Measurements from ENCODE around the gene MAX.
"Not testable (repeated sequence)": the region's sequence is repeated elsewhere in the genome, so short reads cannot be mapped to it uniquely, and the experiment has no call there.

Gene MAX

DNA sequence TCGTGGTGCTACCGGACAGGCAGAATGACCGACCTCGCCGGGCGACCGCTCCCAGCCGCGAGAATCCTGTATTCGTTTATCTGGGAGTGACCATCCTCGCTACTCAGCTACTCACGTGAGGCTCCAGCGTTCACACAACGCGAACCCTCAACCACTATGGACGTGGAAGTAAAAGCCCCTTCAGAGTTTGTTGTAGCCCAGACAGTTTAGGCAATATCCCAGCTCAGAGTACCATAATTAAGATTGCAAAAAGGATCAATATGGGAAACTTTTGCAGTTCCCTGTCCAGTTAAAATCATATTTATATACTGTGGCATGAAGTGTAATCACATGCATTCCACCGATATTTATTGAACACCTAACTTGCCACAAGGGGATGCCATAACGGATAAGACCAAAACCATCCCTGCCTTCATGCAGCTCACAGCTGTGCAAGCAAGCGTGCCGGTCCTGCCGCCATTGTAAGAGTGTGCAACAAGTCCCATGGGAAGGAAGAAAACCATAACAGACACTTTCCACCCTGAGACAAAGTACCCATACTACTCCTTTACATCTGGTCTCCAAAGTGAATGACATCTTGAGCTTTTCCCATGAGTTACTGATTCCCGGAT lies 938 bp upstream of the MAX start:
- peak; percentile 8 for DNase-seq

DNA sequence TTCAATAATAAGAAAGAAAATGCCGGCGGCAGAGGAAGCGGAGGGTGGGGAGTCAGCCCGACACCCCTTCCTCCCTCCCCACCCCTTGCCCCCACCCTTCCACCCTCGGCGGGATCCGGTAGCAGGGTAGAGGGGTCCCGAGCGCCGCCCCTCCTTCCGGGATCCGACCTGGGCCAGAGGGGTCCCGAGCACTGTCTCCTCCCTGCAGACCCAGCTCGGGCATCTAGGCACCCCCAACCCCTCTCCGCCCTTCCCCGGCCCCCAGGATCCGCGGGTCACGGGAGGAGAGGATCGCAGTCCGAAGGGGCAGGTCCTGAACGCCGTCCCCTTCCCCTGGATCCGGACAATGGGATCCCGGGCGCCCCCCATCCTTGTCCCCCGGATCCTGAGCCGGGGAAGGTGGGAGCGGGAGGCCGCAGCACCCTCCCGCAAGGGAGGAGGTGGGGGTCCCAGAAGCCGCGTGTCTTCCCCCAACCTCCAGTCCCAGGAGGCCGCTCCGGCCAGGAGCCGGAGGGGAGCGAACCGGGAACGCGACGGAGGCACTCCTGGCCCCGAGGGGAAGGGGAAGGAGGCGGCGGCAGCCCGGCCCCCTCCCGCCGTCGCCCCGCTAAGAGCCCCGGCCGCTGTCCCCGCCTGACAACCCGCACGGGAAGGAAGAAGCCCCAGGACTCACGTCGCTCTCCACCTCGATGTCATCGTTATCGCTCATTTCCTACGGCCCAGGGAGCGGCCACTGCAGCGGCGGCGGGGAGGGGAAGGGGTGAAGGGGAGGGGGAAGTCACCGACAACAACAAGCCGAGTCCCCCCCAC lies 481 bp downstream of the MAX start:
- no peak for DNase-seq

DNA sequence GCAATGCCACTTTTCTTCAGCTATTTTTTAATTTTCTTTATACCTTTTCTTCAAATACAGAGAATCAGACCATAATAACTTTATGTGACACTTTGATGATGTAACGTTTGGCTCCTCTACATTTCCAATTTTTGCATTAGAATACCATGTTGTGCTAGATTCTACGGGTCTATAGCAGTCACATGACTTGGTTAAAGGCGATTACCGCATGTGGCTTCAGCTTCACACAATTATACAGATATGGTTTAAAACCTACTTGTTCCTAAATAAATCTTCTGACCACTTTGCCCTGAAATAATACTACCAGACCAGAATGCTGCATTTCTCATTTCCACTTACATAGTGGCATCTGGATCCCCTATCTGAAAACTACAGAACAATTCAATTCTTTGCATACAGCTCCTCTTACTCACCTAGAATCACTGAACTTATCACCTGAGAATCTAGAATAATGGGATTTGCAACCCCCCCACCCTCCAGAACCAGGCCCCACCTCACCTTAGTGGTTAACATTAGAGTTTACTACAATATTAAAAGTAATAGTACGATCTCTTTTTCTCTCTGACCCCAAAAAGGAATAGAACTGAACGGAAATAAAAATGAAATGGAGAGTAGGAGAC lies 1.3 kb downstream of the MAX start:
- no peak for DNase-seq

DNA sequence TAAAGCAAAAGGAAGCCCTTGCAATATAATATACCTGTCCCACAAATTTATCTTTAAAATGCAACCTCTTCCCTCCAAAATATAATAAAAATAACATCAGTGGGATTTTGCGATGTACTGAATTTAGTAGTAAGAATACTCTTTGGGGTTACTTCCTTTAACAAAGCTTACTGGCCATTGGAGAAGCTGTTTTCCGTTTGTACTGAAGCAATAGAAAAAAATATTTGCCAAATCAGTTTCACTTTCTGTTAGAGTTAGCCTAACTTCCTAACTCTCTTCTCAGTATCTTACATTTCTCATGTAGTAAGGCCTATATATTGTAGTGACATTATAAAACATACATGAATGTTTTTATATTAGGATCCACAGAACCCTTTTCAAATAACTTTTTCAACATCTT lies 3.7 kb downstream of the MAX start:
- DNase-seq, result no peak

DNA sequence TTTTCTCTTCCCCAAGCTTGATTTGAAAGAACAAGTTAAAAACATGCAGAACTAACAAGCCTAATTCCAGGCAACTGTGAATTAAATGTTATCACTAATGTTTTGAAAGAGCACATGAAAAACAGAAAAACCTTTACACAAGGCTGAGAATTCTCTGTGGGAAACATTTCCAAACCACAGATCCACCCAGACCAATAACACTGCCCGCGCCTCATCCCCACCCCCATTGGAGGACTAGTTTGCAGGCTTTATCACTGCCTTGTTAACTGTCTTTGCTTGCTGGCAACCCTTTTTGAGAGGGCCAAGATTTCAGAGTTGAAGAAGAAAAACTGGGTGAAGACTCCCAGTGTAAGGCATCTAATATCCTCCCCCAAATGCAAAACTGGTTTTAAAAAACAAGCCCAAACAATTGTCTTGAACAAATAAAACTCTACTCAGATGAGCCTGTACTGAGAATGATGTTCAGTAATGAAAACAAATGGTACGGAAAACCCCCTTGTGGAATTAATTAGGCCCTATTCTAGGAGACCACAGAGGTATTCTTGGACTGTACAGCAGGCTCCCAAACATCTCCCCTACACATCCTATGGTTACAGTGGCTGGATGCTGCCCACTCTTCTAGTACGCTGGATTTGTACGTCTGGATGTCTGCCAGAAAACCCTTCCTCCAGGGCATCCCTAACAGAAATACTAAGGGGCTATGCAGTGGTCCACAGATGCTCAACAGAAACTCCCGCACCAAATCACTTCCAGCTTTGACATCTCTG lies 5.8 kb downstream of the MAX start:
- DNase-seq, result no peak

DNA sequence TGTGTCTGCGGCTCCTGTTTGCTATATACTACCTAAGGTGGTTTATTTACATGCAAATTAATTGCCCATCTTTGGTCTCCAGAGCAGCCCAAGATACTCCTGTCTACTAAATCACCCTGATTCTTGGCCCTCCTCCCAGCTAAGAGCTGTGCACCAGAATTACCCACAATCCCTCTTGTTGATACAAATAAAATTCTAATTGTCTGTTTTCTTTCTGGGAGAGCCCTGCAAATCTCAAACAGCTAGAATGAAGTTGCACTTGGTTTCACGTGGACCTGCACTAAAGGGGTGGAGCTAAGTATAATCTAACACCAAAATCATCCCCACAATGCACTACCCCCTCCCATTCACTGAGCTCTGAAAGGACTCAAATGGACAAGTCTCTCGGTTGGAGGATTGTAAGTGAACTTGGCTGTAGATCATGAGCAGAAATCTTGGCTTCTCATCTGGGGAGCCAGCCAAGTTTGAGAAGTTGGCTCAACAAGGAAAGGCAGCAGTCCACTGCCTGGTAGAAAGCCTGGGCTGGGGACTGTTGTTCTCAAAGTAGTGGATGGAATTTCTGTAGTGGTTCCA lies 6.6 kb downstream of the MAX start:
- DNase-seq, result no peak

DNA sequence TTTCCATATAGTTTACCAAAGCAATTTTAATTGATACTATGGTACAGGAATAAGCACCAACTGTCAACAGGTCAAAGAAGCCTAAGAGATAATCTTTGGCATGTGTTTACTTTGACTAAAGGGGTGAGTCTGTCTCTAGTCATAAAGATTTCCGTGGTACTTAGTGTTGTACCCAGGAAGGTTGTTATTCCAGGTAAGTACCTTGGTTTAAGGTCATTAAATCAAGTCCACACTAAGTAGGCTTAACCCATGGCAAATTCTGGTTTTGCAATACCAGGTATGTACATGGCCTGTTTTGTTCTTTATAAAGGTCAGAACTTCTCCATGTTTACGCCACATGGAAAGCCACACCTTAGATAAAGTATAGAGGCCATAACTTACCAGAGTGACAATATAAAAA lies 10.0 kb downstream of the MAX start:
- DNase-seq, result no peak

DNA sequence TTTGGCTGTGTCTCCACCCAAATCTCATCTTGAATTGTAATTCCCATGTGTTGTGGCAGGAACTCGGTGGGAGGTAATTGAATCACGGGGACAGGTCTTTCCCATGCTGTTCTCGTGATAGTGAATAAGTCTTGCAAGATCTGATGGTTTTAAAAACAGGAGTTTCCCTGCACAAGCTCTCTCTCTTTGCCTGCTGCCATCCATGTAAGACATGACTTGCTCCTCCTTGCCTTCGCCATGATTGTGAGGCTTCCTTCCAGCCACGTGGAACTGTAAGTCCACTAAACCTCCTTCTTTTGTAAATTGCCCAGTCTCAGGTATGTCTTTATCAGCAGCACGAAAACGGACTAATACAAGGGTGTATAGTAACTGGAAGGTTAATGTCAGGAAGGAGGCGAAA lies 14.5 kb downstream of the MAX start:
- DNase-seq, result not testable (repeated sequence)

DNA sequence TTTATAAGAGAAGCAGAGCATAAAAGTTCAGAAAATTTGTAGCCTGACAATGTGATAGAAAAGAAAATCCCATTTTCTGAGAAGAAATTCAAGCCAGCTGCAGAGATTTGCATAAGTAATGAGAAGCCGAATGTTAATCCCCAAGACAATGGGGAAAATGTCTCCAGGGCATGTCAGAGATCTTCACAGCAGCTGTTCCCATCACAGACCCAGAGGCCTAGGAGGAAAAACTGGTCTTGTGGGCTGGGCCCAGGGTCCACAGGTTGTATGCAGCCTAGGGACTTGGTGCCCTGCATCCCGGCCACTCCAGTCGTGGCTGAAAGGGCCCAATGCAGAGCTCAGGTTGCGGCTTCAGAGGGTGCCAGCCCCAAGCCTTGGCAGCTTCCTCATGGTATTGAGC lies 15.6 kb downstream of the MAX start:
- DNase-seq, result not testable (repeated sequence)

DNA sequence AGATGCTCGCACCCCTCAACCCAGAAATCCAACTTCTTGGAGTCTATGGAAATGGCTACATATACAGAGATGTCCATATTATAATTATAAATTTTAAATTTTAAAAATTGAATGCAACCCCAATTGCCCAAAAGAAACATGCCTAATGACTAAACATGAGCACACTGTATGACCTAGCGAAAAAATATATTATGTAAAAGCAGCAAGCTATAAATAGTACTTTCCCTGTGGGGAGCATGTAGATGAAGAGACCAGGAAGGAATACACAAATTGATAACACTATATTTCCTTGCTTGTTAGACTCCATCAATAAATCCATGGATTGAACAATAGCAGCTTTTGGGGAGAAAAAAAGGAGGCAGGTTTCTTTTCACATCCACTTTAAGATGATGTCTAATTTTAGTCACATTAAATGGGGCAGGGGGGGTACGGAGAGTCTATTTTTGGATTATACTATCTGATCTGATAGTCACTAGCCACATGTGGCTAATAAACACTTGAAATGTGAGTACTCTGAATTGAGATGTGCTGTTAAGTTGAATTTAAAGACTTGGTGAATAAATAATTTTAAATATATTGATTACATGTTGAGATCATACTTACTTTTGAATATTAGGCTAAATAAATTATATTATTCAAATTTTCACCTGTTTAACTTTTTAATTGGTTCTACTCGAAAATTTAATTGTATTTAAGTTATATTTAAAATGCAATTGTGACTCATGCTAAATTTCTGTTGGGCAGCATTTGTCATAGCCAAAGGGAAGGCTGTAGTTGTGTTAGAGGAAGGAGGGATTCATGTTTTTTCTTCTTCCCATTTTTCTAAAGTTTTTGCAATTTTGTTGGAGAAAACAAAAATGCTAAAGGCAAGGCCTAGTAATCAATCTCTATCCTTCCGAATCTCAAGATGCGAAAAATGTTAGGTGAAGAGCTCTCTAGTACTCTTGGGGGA lies 17.5 kb downstream of the MAX start:
- no peak for DNase-seq

DNA sequence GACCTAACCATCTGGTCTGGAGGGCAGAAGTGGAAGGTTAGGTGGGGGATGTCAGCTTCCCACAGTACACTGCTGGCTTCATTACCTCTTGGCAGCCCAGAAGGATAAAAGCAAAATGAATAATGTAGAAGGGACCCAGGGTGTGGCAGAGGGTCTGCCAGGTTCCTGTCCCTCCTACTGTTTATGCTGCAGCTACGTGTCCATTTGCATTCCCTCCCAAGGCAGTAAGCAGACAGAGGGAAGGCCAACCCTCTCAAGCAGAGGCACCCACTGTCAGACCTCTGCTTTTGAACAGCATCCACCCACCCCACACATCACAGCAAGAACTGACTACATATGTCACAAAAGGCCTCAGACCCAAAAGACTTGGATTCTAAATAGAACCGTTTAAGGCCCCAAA lies 19.4 kb downstream of the MAX start:
- DNase-seq, result no peak

DNA sequence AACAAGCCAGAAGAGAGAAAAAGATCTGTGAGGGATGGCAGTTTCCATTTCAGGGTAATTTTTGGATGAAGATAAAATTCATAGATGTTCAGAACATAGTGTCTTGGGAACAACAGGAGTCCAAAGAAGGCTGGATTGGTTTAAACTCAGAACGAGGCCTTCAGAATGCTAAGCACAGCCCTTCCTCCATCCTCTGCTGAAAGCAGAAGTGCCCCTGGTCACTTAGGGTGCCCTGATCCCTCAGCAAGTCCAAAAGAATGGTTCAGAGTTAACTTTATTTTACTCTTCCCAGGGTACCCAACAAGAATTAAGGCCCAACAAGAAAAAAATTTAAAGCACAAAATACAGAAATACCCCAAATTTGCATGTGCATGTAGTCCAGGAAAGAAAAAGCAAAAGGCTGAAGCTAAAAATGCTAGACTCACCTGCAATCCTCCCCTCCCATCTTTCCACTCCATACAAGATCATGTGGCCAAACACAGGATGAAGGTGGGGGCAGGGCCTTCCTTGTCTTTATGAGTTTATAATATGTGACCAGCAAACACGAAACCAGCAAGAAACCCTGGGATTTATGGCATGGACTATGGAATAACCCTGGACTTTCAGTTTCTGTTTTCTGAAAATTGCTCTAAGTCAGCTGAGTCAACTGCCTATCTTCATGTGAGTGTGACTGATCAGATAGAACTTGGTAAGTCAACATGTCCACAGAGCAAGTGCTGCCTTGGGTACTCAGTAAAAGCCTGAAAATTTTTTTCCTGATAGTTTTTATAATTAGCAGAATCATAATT lies 21.2 kb downstream of the MAX start:
- DNase-seq, result no peak

DNA sequence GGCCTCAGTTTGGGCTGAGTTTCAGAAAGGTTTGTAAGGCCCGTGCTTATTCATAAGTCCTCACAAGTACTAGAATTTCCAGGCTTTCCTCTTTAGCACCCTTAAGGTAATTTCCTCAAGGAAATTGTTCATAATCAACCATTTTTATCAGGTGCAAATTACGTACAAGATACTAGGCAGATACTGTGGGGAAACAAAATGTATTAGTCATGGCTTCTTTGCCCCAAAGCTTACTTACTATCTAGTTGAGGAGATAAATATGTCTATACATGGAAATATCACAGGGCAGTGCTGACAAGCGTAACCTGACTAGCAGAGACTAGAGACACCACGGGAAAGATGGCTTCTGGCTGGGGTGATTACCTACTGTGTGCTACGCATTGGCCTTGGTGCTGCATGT lies 22.5 kb downstream of the MAX start:
- no peak for DNase-seq

DNA sequence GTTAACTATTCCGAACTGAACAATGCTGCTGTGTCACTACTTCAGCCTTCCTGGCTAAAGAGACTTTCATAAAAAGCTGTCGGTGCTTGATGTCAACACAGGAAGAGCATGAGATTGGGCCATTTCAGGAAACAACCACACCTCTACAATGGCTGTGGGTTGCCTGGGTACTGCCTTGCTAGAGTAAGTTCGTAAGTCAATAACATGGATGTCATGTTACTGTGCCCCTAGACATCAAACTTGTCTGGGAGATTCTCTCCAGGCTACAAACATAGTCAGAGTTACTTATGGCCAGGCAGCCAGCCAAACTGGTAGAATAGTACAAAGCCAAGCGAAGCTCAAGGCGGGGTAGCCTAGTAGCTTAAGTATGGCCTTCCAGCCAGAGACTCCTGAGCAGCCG lies 23.1 kb downstream of the MAX start:
- DNase-seq, result no peak

DNA sequence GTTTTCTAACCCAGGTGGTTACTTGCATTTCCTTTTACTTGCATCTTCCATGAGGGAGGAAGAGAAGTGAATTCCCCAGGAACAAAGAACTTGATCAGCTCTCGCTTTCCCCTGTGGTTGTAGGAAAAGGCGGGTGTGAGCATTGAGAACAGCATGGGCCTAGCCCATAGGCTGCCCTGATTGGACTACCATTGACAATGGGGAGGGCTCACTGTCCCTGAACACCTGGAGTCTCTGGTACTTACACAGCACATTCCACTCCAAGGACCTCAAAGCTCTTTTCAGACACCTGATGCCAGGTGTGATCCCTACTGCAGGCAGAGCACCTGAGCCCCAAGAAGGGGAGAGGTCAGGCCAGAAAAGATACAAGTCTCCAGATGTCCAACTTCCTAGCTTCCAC lies 25.0 kb downstream of the MAX start:
- DNase-seq, result peak; percentile 74

DNA sequence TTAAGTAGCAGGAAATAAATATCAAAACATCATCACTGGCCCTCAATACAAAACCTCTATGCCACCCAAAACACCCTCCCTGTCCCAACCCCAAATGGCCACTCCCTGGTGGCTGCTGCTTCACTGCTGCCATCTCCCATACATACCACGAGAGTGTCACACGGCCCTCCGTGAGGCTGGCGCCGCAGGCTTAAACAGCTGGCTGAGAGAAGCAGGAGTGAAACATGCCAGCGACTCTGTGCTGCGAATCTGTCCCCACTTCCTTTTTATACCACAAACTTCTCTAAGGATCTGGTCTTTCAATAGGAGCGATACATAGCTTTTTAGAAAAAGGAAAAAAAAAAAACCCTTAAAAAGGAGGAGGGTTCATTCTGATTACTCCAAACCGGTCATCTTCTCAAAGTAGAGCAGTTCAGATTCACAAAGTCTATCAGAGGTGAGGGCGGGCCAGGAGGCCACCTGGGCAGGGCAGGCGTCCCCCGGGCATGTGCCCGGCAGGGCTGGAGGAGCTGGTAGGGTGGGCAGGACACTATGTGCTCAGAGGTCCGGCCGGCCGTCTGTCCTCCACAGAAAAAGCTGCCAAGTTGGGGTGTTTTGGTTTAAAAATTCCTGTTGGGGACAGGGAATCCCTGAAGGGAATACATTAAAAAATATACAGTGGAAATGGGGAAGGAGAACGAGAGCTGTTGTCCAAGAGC lies 26.5 kb downstream of the MAX start:
- DNase-seq, result no peak

DNA sequence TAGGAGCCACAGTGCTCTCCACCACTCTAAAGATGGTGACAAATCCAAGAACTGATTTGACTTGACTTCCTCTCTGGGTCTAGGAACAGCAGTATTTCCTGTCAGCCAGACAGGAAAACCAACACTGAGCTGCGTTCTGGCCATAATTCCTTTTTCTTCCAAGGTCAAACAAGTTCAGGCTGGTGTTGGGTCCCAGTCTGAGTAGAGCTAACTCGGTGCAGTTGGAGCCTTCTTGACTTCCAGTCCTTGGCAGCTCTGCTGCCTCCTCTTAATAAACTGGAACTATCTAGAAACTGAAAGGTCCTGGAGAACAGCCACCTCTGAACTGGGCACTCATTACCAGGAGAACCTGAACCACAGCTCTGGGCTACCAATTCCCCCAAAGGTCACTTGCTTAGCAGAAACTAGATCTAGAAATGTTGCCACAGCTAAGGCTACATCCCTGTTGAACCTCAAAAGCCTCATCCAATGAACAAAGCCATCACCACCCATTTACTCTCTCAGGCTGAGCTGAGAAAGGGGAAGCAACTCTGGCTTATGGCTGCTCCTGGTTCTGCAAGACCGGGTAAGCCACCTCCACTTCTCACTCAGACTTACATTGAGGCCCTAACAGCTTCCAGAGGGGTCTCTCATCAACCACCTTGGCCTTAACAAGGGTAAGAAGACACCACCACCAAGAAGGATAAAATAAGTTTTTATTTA lies 27.7 kb downstream of the MAX start:
- DNase-seq, result no peak

DNA sequence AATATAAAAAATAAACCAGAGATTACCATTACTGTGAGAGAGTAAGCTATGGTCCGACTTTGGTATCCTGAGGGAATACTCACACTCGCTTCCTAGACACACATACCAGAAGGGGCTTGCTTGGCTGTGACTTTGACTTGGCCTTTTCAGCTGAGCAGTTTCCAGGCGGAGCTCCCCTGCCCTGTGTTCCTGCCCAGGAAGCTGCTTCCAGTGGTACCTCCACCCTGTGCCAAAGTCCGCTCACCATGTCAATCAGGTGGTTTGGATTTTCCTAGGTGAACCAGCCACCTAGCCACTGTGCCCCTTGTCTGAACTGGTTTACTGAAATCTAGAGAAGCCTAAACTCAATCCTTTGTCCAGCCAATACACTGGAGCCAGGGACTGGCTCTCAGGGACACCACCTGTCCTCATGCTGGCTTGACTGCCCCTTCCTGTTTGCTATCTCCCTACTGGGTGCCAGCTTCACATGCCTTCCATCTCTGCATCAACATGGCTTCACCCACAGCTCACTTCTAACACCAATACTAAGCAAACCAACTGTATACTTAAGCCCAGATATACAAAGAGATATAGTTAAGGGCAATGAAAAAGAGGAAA lies 28.6 kb downstream of the MAX start:
- no peak for DNase-seq

DNA sequence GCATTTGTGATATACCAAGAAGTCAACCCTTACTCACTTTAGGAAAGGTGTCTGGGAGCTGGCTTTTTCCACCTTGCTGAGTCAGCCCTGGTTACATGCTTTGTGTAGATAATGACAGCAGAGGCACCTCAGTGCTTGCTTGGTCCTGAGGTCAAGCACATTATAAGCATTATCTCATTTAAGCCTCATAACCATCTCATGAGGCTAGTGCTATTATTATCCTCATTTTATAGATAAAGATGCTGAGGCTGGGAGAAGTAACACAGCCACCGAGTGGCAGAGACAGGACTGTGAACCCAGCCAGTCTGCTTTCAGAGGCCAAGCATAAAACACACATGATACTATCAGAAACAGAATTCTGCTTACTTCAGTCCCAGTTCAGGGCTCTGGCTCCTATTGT lies 29.4 kb downstream of the MAX start:
- DNase-seq, result no peak

DNA sequence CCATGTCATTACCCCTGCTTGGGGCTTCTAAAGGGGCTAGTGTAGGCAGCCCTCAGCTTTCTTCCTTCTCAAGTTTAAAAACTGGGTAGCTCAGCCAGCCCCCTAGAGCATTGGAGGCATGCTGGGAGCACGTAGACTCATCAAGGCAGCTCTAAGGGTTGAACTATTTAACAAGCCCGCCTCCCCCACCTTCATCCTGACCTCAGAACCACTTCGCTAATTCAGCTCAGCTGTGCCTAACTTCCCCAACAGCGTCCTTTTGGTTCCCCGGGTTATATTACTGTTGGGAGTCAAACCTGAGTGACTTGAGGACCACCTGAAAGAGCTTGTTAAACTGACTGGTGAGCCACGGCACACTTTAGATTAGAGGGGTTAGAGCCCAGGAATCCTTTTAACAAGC lies 30.1 kb downstream of the MAX start:
- no peak for DNase-seq
